Rectal smooth muscle tissue (tissue), 1 donor: Measurements from ENCODE around the gene ELOB.
"Not testable (repeated sequence)": the region's sequence is repeated elsewhere in the genome, so short reads cannot be mapped to it uniquely, and the experiment has no call there.

Experiments
- H3K27ac ChIP-seq: one replicate; pipeline ENCODE4 v1.7.0; 2013; ENCODE audit warnings: low read depth, low read length, inconsistent platforms
- H3K27me3 ChIP-seq: one replicate; pipeline ENCODE4 v1.7.0; 2013; ENCODE audit warnings: low read length; ENCODE audit not compliant: control insufficient read depth, insufficient read depth
- H3K36me3 ChIP-seq: one replicate; pipeline ENCODE4 v1.7.0; 2013; ENCODE audit warnings: low read length; ENCODE audit not compliant: control insufficient read depth, insufficient read depth
- H3K4me1 ChIP-seq: one replicate; pipeline ENCODE4 v1.7.0; 2013; ENCODE audit warnings: low read length; ENCODE audit not compliant: control insufficient read depth, insufficient read depth
- H3K4me3 ChIP-seq: one replicate; pipeline ENCODE4 v1.7.0; 2013; ENCODE audit warnings: low read length
- H3K9ac ChIP-seq: one replicate; pipeline ENCODE4 v1.7.0; 2013; ENCODE audit warnings: low read length

The ELOB gene

GRCh38 chr16:2724088-2724676, 52.9 kb downstream of the ELOB start:
- Histone ChIP-seq H3K4me3 (no peak overlapping the region), H3K27ac (no peak overlapping the region), H3K27me3 (no peaks in the 10 kb centered on the region), H3K36me3 (no peaks in the 10 kb centered on the region), H3K9ac (no peak overlapping the region), H3K4me1 (no peaks in the 10 kb centered on the region)

GRCh38 chr16:2721634-2722173, 55.4 kb downstream of the ELOB start:
- H3K27me3 ChIP-seq, H3K9ac ChIP-seq, H3K27ac ChIP-seq, H3K36me3 ChIP-seq, H3K4me1 ChIP-seq: not testable (repeated sequence)
- H3K4me3 ChIP-seq = peak overlapping the region; percentile 48
